Neural cell (in vitro differentiated cells): ENCODE measurements around the gene PDE7B. TPM values are rescaled to one million over a fixed set of nuclear protein-coding genes. Genes with fewer than 3 reads are reported as not detected.

Experiments used
- H2AFZ ChIP-seq: fragments of 200-600, 300-800 bp; sonication (generic), shearing (Covaris generic); 2 replicates; pipeline ENCODE4 v1.6.0; 2014; ENCODE audit warnings: low read depth, mild to moderate bottlenecking, antibody characterized with exemption, low read length, moderate library complexity
- H3F3A ChIP-seq: fragments of 200-600 bp; shearing (Covaris generic); 2 replicates; pipeline ENCODE4 v1.6.1; 2016; ENCODE audit warnings: mild to moderate bottlenecking, moderate library complexity, mixed read lengths, antibody characterized with exemption, low read length; ENCODE audit not compliant: insufficient read depth, poor library complexity, severe bottlenecking
- H3K27ac ChIP-seq: fragments of 200-600, 300-800 bp; sonication (generic), shearing (Covaris generic); 2 replicates; pipeline ENCODE4 v1.5.1; 2014; ENCODE audit warnings: mild to moderate bottlenecking, low read length, moderate library complexity
- H3K27me3 ChIP-seq: fragments of 300-800, 200-600 bp; sonication (generic), shearing (Covaris generic); 2 replicates; pipeline ENCODE4 v1.6.0; 2014; ENCODE audit warnings: mild to moderate bottlenecking, low read depth, low read length, moderate library complexity; ENCODE audit not compliant: insufficient read depth
- H3K36me3 ChIP-seq: fragments of 300-800, 200-600 bp; sonication (generic), shearing (Covaris generic); 2 replicates; pipeline ENCODE4 v1.5.1; 2014; ENCODE audit warnings: mild to moderate bottlenecking, antibody characterized with exemption, low read length, moderate library complexity; ENCODE audit not compliant: insufficient read depth
- H3K4me2 ChIP-seq: fragments of 300-800, 200-600 bp; sonication (generic), shearing (Covaris generic); 2 replicates; pipeline ENCODE4 v1.6.0; 2014; ENCODE audit warnings: mild to moderate bottlenecking, low read length
- H3K4me3 ChIP-seq: fragments of 300-800, 200-600 bp; sonication (generic), shearing (Covaris generic); 2 replicates; pipeline ENCODE4 v1.5.1; 2014; ENCODE audit warnings: mild to moderate bottlenecking, low read length, moderate library complexity
- H3K79me2 ChIP-seq: fragments of 200-600 bp; shearing (Covaris generic); replicated peaks from 2 replicates; pipeline ENCODE4 v1.6.0; 2014; ENCODE audit warnings: mild to moderate bottlenecking, low read length, moderate library complexity; ENCODE audit not compliant: insufficient read depth
- H3K9ac ChIP-seq: fragments of 300-800, 200-600 bp; sonication (generic), shearing (Covaris generic); 2 replicates; pipeline ENCODE4 v1.6.1; 2016; ENCODE audit warnings: mild to moderate bottlenecking, low read length, mixed read lengths
- H3K9me2 ChIP-seq: fragments of 200-600 bp; shearing (Covaris generic); 2 replicates; pipeline ENCODE4 v1.6.1; 2016; ENCODE audit warnings: mild to moderate bottlenecking, low read length, mixed read lengths; ENCODE audit not compliant: insufficient read depth
- H3K9me3 ChIP-seq: fragments of 200-600, 300-800 bp; sonication (generic), shearing (Covaris generic); 2 replicates; pipeline ENCODE4 v1.6.1; 2016; ENCODE audit warnings: mild to moderate bottlenecking, mixed run types, low read length, moderate library complexity, mixed read lengths
- H4K20me1 ChIP-seq: fragments of 200-600 bp; shearing (Covaris generic); 2 replicates; pipeline ENCODE4 v1.6.1; 2016; ENCODE audit warnings: mild to moderate bottlenecking, mixed run types; ENCODE audit not compliant: insufficient read depth
- CTCF ChIP-seq: fragments of 450-650 bp; IDR thresholded peaks from 2 replicates; pipeline ENCODE4 v1.5.1; 2014; ENCODE audit warnings: antibody characterized with exemption, mild to moderate bottlenecking, moderate library complexity; ENCODE audit not compliant: poor library complexity, severe bottlenecking
- EP300 ChIP-seq: fragments of 450-650 bp; conservative IDR thresholded peaks from 2 replicates; pipeline ENCODE4 v1.6.1; 2014; ENCODE audit warnings: antibody characterized with exemption, mild to moderate bottlenecking, moderate library complexity; ENCODE audit not compliant: poor library complexity, severe bottlenecking
- MXI1 ChIP-seq: fragments of 450-650 bp; conservative IDR thresholded peaks from 2 replicates; pipeline ENCODE4 v1.6.1; 2014; ENCODE audit warnings: antibody characterized with exemption, mild to moderate bottlenecking; ENCODE audit not compliant: poor library complexity, severe bottlenecking
- POLR2AphosphoS5 ChIP-seq: IDR thresholded peaks from 2 replicates; pipeline ENCODE4 v1.6.1; 2012
- RAD21 ChIP-seq: fragments of 450-650 bp; conservative IDR thresholded peaks from 2 replicates; pipeline ENCODE4 v1.6.1; 2014; ENCODE audit warnings: antibody characterized with exemption, mild to moderate bottlenecking, moderate library complexity
- REST ChIP-seq: IDR thresholded peaks from 2 replicates; pipeline ENCODE4 v1.6.1; 2012; ENCODE audit warnings: borderline replicate concordance
- SMC3 ChIP-seq: fragments of 450-650 bp; conservative IDR thresholded peaks from 2 replicates; pipeline ENCODE4 v1.6.1; 2014; ENCODE audit warnings: antibody characterized with exemption, mild to moderate bottlenecking, moderate library complexity; ENCODE audit not compliant: poor library complexity
- TAF1 ChIP-seq: IDR thresholded peaks from 2 replicates; pipeline ENCODE4 v1.6.1; 2012; ENCODE audit warnings: low read depth
- polyA plus RNA-seq: library from polyadenylated mRNA; depleted of rRNA; stranded (reverse); fragments of >200 nt; gene quantifications from 2 replicates; pipeline ENCODE4 v1.2.3, GENCODE V29; 2014

The PDE7B gene
- polyA plus RNA-seq, 1 donor from 2014 or later = 5.9 TPM

DNA sequence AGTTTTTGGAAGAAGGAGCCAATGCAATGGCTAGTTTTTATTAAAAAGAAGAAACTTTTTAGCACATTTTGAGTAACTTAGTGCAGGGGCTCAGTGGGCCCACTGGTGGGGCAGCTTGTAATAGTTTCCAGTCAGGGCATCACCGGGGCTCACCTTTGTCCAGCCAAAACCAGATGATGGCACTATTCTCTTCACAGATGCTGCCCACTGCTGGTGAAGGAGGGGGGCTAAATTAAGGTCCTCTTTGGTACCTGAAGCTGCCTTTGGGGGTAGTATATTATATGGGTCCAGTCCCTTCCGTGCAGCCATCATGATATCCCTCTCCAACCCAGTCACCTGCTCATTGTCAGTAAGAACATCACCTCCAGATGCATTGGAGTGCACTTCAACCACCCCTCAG, 182.9 kb downstream of the PDE7B start:
- Histone ChIP-seq H4K20me1 (no peaks in the 10 kb centered on the region), H3K36me3 (no peaks in the 10 kb centered on the region), H3F3A (no peaks in the 10 kb centered on the region), H3K4me2 (no peak overlapping the region), H3K9me2 (no peaks in the 10 kb centered on the region), H3K79me2 (no peaks in the 10 kb centered on the region), H3K9me3 (no peaks in the 10 kb centered on the region), H2AFZ (no peak overlapping the region), H3K9ac (no peak overlapping the region), H3K27me3 (no peaks in the 10 kb centered on the region), H3K27ac (no peak overlapping the region), H3K4me3 (no peak overlapping the region)
- TF ChIP-seq SMC3 (no peak), MXI1 (no peak), CTCF (no peak), EP300 (no peak), POLR2AphosphoS5 (no peak), TAF1 (no peak), RAD21 (no peak), REST (no peak)

DNA sequence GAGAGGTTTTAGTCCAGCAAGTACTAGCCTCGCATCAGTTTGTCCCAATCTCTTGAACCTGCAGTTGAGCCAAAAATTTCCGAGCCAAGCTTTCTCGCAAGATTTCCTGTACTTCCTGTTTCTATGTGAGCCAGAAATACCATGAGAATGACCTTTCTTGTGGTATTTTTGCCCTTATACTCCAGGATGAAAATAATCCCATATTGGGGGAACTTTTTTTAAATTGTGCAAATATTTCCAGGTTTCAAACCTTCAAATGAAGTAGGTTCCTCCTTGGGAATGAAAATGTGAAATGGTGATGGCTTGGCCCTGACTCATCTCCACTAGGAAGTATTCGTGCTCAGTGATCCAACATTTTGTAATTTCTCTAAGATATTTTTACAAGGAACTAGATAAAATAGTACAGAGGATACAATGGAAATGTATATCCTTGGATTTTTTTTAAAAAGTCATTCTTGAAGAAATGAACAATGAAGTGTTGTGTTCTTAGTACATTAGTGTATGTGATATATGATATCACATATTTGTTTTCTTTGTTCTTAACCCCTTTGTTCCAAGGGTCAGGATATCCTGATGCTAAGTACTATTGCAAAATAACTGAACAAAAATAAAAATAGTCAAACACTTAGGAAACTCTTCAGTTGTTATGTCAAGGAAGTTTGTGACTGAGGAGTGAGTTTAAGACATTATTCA, 184.0 kb downstream of the PDE7B start:
- Histone ChIP-seq H3K9me2 (no peaks in the 10 kb centered on the region), H4K20me1 (no peaks in the 10 kb centered on the region), H3K4me2 (no peak overlapping the region), H3K9me3 (no peaks in the 10 kb centered on the region), H3K36me3 (no peaks in the 10 kb centered on the region), H3K9ac (no peak overlapping the region), H3K4me3 (no peak overlapping the region), H3K27me3 (no peaks in the 10 kb centered on the region), H2AFZ (no peak overlapping the region), H3K79me2 (no peaks in the 10 kb centered on the region), H3F3A (no peaks in the 10 kb centered on the region), H3K27ac (no peak overlapping the region)
- TF ChIP-seq REST = no peak
